ENCODE measurements around the gene SMIM30. TPM values are rescaled to one million over a fixed set of nuclear protein-coding genes. Genes with fewer than 3 reads are reported as not detected.

The SMIM30 gene
- total RNA-seq, 1 donor, result 19.7 TPM

Other genes starting within 250 kb of the SMIM30 start
- 0.27 TPM for gene GPR85, start 31.7 kb downstream of the SMIM30 start, total RNA-seq

All from hematopoietic multipotent progenitor cell (in vitro differentiated cells).